ENCODE measurements around the gene TTLL11. TPM values are rescaled to one million over a fixed set of nuclear protein-coding genes. Genes with fewer than 3 reads are reported as not detected.

The TTLL11 gene
- total RNA-seq, 4 donors from 2014 or later, result 15.1 to 42.6 (median 29.1) TPM

DNA sequence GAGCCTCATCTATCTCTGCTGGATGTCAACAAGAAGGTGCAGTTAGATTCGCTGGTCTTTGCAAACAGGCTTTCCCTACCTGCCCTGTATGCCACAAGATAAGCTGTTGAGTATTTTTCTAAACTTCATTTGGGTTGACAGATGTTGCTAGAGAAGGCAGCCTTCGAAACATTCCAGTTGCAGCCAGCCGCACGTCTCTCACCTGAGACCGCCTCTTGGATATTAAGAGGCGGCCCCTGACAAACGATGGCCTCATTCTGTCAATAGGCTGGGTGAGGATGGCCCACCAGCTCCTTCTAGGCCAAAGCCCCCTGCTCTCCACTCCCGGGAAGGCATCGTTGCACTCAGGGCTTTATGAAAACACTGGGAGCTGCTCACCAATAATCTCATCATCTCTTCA lies 260.0 kb downstream of the TTLL11 start:
- 88 to 90% methylated on average over 3 to 4 of the region's 9 CpGs for WGBS, 2 donors (ENCODE audit: low coverage in 1 of 2)
- peaks cover 0 to 8% (median 0%) of the 10 kb centered on the region in 3 donors for H3K4me1 ChIP-seq
- no peak overlapping the region for H3K27ac ChIP-seq
- H3K9me3 ChIP-seq, result no peaks in the 10 kb centered on the region
- H3K36me3 ChIP-seq, result peaks cover 0 to 6% of the 10 kb centered on the region in 2 donors
- no peak overlapping the region for H3K4me3 ChIP-seq
- TF ChIP-seq EP300 (IDR thresholded peaks at IDR 0.05), result no peak
- TF ChIP-seq POLR2AphosphoS5 (IDR thresholded peaks at IDR 0.05), result no peak
- TF ChIP-seq, protein P1, sequence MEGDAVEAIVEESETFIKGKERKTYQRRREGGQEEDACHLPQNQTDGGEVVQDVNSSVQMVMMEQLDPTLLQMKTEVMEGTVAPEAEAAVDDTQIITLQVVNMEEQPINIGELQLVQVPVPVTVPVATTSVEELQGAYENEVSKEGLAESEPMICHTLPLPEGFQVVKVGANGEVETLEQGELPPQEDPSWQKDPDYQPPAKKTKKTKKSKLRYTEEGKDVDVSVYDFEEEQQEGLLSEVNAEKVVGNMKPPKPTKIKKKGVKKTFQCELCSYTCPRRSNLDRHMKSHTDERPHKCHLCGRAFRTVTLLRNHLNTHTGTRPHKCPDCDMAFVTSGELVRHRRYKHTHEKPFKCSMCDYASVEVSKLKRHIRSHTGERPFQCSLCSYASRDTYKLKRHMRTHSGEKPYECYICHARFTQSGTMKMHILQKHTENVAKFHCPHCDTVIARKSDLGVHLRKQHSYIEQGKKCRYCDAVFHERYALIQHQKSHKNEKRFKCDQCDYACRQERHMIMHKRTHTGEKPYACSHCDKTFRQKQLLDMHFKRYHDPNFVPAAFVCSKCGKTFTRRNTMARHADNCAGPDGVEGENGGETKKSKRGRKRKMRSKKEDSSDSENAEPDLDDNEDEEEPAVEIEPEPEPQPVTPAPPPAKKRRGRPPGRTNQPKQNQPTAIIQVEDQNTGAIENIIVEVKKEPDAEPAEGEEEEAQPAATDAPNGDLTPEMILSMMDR (IDR thresholded peaks at IDR 0.05), result no peak
- TF ChIP-seq POLR2A (IDR thresholded peaks at IDR 0.05), result no peak
- no peak for ATAC-seq
- H3K27me3 ChIP-seq, result no peaks in the 10 kb centered on the region

DNA sequence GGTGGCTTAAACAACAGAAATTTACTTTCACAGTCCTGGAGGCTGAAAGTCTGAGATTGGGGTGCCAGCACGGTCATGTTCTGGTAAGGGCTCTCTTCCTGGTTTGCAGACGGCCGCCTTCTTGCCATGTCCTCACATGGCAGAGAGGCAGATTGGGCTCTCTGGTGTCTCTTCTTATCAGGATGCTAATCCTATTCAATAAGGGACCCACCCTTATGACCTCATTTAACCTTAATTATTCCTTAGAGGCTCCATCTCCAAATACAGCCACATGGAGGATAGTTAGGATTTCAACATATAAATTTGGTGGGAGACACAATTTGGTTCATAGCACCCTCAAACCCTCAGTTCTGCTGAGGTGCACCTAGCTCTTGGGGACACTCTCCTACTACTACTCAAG lies 261.2 kb downstream of the TTLL11 start:
- Histone ChIP-seq H3K36me3 (peaks cover 0 to 6% of the 10 kb centered on the region in 2 donors), H3K27me3 (no peaks in the 10 kb centered on the region), H3K9me3 (no peaks in the 10 kb centered on the region), H3K27ac (no peak overlapping the region), H3K4me1 (no peaks in the 10 kb centered on the region), H3K4me3 (no peak overlapping the region)
- WGBS, 2 donors (ENCODE audit: low coverage in 1 of 2), result 92 to 96% methylated on average over 2 to 3 of the region's 3 CpGs
- ATAC-seq, result no peak
- TF ChIP-seq, protein P1 (IDR thresholded peaks at IDR 0.05), result no peak
- no peak for TF ChIP-seq EP300 (IDR thresholded peaks at IDR 0.05)
- no peak for TF ChIP-seq POLR2A (IDR thresholded peaks at IDR 0.05)
- no peak for TF ChIP-seq POLR2AphosphoS5 (IDR thresholded peaks at IDR 0.05)

DNA sequence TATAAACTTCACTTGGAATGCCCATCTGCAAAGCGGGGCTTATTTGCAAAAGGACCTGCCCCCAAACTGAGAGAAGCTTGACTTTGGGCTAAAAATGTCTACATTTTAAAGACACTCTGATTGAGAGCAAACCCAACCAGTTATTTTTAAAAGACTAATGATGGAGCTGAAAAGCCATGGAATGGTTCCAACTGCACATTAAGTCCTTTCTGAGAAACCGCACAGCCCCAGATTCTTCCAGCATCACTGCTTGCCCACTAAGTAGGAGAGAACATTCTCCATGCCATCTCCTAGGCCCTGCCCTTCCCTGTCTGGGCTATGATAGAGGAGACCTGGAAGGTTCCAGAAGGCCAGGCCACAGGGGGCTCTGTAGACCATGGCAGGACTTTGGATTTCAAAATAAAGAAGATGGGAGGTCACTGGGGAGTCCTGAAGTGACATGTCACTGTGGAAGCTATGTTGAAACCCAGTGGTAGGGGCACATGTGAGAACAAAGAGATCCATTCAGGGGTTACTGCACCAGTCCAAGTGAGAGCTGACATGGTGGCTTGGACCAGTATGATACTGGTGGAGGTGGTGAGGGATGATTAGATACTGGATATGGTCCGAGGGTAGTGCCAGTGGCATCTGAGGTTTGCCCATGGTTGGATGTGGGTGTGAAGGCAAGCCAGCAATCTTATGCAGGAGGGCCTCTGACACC lies 262.5 kb downstream of the TTLL11 start:
- TF ChIP-seq POLR2AphosphoS5 (IDR thresholded peaks at IDR 0.05) (no peak), EP300 (IDR thresholded peaks at IDR 0.05) (no peak), POLR2A (IDR thresholded peaks at IDR 0.05) (no peak)
- TF ChIP-seq, protein P1 (IDR thresholded peaks at IDR 0.05), result no peak
- ATAC-seq, result no peak
- no peaks in the 10 kb centered on the region for H3K4me1 ChIP-seq
- no peaks in the 10 kb centered on the region for H3K27me3 ChIP-seq
- H3K9me3 ChIP-seq, result no peaks in the 10 kb centered on the region
- no peak overlapping the region for H3K27ac ChIP-seq
- no peak overlapping the region for H3K4me3 ChIP-seq
- 80% methylated on average over 1 to 2 of the region's 3 CpGs for WGBS, 2 donors (ENCODE audit: low coverage in 1 of 2)
- no peaks in the 10 kb centered on the region for H3K36me3 ChIP-seq

DNA sequence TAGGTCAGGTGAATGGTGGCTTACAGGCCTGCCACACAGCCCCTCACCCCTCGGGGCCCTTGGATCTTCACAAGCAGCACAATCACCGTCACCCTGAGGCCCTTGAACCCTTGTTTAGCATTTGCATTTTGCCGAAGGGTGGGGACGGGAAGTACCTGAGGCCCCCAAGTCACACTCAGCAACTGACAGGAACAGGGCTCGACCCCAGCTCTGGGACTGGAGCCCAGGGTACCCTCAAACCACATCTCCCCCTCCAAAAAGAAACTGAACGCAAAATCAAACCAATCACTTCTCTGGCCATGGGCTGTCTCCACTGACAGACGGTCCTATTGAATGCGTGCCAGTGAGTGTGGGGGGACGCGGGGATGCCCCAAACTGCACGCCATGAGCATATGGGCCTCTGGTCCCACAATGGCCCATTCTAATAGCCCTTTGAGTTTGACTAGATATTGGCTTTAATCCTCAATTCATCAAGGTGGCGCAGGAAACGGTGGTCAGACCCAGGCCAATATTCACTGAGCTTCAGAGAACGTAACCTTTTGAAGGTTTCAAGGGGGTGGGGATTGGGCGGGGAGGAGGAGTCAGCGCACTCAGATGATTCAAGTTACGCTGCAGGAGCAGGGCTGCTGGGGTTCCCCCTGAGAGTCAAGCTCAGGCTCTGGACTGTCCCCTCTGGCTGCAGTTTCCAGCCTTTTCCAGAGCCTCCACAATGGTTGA lies 265.7 kb downstream of the TTLL11 start:
- WGBS, 2 donors (ENCODE audit: low coverage in 1 of 2), result 83 to 93% methylated on average over 2 to 3 of the region's 17 CpGs
- H3K27ac ChIP-seq, result no peak overlapping the region
- H3K4me1 ChIP-seq, result no peaks in the 10 kb centered on the region
- H3K27me3 ChIP-seq, result no peaks in the 10 kb centered on the region
- H3K9me3 ChIP-seq, result no peaks in the 10 kb centered on the region
- TF ChIP-seq POLR2AphosphoS5 (IDR thresholded peaks at IDR 0.05) (no peak), POLR2A (IDR thresholded peaks at IDR 0.05) (no peak), EP300 (IDR thresholded peaks at IDR 0.05) (no peak)
- TF ChIP-seq, protein P1 (IDR thresholded peaks at IDR 0.05), result no peak
- H3K36me3 ChIP-seq, result peaks cover 0 to 4% of the 10 kb centered on the region in 2 donors
- no peak overlapping the region for H3K4me3 ChIP-seq
- no peak for ATAC-seq

All from gastroesophageal sphincter (tissue), 4 donors.